Central memory CD8-positive, alpha-beta T cell (primary cell): ENCODE data around the gene RAD51B.
A peak's percentile ranks its signal among the peaks of the same experiment; 100 is the strongest.

Experiments used
- ATAC-seq: fragments of 150-1000 bp; cut with Tn5 transposase; replicated peaks from 2 replicates; pipeline ENCODE4 v1.10.0; 2022; ENCODE audit warnings: mild to moderate bottlenecking, moderate FRiP score, moderate number of reproducible peaks; ENCODE audit not compliant: poor library complexity, severe bottlenecking; ENCODE audit errors: extremely low read depth
- DNase-seq, 2 donors: peaks; one replicate each; pipeline ENCODE4 v3.0.0; 2021; ENCODE audit warnings: low spot score in 2 of 2
- H3K27ac Mint-ChIP-seq: one replicate; pipeline ENCODE4 v1.8.0; 2022; ENCODE audit warnings: low read depth, mild to moderate bottlenecking, moderate library complexity, mixed read lengths
- H3K27me3 Mint-ChIP-seq: one replicate; pipeline ENCODE4 v1.8.0; 2022; ENCODE audit warnings: mixed read lengths
- H3K36me3 Mint-ChIP-seq: one replicate; pipeline ENCODE4 v1.8.0; 2022; ENCODE audit warnings: mild to moderate bottlenecking, moderate library complexity, mixed read lengths; ENCODE audit not compliant: insufficient read depth
- H3K4me1 Mint-ChIP-seq: one replicate; pipeline ENCODE4 v1.8.0; 2022; ENCODE audit warnings: mixed read lengths
- H3K4me3 Mint-ChIP-seq: one replicate; pipeline ENCODE4 v1.8.0; 2022; ENCODE audit warnings: mild to moderate bottlenecking, moderate library complexity, mixed read lengths
- H3K9me3 Mint-ChIP-seq: one replicate; pipeline ENCODE4 v1.8.0; 2022; ENCODE audit warnings: mixed read lengths

Gene RAD51B

DNA sequence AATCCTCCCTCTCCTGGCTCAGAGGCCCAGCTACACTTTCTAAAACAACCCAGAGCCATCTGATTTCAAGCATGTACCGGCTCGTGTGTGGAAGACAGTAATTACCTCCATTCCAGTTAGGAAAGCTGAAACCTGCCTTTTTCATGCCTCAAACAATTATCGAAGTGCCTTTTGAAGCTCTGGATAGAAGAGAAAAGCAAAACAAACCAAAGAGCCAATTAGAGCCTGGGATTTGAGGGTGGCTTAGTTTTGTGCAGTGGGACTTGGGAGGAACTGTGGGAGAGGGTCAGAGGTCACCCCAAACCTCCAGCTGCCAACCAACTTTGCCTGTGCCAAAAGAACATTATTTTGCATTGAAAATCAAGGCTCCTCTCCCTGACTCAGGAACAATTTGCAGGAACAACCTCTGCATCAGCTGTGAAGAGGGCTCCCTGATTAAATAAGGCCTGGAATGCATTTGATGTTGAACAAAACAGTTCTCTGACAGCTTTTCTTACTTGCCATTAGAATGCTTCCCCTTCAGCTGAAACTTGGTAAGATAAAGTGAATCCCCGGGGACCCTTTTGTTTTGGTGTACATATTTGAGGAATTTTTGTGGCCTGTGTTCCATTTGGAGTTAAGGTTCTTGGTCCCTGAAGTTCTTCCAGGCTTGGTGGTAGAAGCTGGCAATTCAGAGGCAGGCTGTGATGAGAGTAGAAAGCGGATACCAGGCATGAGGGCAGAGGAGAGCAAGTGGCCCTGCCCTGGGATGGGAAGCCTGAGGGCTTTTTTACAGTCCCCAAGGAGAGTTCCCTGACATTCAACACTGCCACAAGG is 703.1 kb downstream of the RAD51B start:
- Mint-ChIP-seq H3K27ac (no peak overlapping the region), H3K27me3 (no peaks in the 10 kb centered on the region), H3K4me1 (peaks cover 9% of the 10 kb centered on the region), H3K4me3 (no peak overlapping the region), H3K36me3 (peaks cover 2% of the 10 kb centered on the region), H3K9me3 (no peaks in the 10 kb centered on the region)
- ATAC-seq (no peak), DNase-seq (no peak)

DNA sequence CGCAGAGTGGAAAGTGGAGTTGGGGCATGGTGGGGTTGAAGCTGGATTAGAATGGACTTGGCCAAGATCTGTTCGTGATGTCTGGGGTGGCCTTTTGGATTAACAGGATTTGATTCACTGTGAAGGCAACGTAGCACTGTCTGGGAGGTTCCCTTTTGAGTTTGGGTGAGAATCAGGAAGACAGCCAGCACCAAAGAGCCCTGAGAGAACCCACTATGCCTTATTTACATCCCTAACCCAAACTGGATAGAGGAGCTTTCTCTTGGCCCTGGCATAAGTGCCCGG is 703.7 kb downstream of the RAD51B start:
- Mint-ChIP-seq H3K27ac (no peak overlapping the region), H3K4me1 (peaks cover 9% of the 10 kb centered on the region), H3K27me3 (no peaks in the 10 kb centered on the region), H3K4me3 (no peak overlapping the region), H3K9me3 (no peaks in the 10 kb centered on the region), H3K36me3 (peaks cover 2% of the 10 kb centered on the region)
- ATAC-seq, result no peak
- no peak for DNase-seq

DNA sequence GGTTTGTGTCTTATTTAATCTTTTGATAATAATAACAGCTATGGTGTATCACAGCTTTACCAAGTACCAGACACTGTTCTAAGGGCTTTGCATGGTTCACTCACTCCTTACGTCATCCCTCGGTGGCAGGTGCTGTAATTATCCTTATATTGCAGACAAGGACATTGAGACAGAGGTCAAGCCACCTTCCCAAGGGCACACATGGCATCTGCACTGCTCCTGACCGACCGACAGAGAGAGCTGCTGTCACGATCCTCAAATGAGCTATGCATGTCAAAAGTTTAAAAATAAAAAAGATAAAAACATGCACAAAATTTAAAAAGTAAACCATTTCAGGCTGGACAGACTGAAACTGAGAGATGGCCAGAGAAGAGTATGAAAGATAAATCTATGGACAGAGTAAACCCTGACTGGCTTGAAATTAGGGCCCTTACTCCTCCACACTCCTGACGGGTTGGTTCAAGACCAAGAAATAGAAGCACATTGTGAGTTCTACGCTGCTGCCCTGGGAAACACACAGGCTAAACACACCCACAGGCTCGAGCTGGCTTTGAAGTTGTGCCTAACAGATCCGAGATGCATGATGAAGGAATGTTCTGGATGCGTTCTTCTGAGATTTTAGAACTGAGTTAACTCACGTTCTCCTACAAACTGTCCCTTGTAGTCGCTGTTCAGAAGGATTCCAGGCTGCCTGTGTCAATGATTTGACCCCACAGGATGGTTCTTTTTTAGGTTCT is 704.6 kb downstream of the RAD51B start:
- Mint-ChIP-seq H3K4me3 (no peak overlapping the region), H3K27ac (no peak overlapping the region), H3K36me3 (peaks cover 2% of the 10 kb centered on the region), H3K4me1 (peaks cover 9% of the 10 kb centered on the region), H3K27me3 (no peaks in the 10 kb centered on the region), H3K9me3 (no peaks in the 10 kb centered on the region)
- DNase-seq, result no peak
- no peak for ATAC-seq

DNA sequence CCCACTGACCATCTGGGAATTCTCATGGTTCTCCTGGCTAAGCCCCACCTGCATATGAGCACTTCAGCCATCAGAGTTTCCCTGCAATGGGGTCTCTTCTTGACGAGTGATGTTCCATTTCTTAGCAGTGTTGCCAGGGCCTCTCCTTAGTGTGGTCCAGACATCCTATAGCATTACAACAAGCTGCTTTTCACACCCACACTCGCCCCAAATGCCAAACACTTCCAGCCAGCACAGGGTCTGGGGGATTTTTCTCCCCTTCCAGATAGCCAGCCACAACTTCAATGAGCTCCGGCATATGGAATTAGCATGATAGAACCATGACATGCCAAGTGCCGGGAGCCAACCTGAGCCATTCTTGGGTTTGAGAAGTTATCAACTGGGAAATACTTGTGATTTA is 705.9 kb downstream of the RAD51B start:
- Mint-ChIP-seq H3K4me3 (no peak overlapping the region), H3K9me3 (no peaks in the 10 kb centered on the region), H3K27ac (no peak overlapping the region), H3K4me1 (no peaks in the 10 kb centered on the region), H3K27me3 (no peaks in the 10 kb centered on the region), H3K36me3 (peaks cover 4% of the 10 kb centered on the region)
- no peak for DNase-seq
- no peak for ATAC-seq

DNA sequence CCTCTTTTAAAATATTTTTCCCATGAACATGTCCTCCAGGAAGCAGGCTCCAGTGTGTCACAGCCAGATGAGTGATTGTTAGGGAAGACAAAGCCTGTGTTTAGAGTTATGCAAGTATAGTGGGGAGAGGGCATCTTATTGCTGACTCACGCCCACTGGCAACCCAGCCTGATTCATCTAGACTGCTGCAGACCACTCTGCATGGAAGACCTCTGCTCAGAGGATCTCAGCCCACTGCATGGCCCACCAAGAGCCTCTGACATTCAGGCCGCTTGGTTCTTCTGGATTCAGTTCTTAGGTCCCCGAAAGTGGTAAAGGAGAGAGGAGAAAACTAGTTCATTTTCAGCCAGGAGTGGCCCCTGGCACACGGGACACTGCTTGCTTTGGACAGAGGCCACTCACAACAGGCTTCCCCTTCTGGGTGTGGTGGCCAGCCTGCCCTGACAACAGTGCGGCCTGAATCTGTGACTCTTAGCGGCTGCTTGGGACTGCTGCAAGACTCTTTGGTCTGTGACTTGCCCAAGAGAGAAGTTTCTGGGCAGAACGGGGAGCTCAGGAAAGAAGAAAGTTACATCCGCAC is 707.0 kb downstream of the RAD51B start:
- H3K4me3 Mint-ChIP-seq, result no peak overlapping the region
- H3K4me1 Mint-ChIP-seq, result no peaks in the 10 kb centered on the region
- no peak for DNase-seq
- no peaks in the 10 kb centered on the region for H3K9me3 Mint-ChIP-seq
- H3K27me3 Mint-ChIP-seq, result no peaks in the 10 kb centered on the region
- ATAC-seq, result no peak
- peaks cover 4% of the 10 kb centered on the region for H3K36me3 Mint-ChIP-seq
- no peak overlapping the region for H3K27ac Mint-ChIP-seq

DNA sequence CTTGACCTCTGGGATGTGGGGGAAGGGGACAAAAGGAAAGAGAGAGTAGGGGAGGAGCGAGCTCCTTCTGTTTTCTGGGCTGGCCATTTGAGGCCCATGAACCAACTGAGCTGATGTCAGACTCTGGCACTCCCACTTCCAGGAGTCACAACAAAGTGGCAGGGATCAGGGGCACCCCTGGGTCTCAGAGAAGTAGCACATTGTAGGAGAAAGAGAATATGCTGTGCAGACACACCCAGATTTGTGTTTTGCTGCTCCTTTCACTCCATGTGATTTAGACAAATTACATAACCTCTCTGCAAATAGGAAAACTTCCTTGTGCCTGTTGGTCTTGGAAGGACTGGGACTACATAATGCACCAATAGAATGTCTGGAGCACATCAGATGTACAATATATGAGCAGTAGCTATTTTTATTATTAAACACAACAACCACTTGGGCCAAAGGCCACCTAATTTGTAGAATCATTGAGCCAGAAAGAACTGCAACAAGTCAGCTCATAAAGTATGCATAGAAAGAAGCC is 707.8 kb downstream of the RAD51B start:
- Mint-ChIP-seq H3K4me1 (no peaks in the 10 kb centered on the region), H3K27ac (no peak overlapping the region)
- no peak for ATAC-seq

DNA sequence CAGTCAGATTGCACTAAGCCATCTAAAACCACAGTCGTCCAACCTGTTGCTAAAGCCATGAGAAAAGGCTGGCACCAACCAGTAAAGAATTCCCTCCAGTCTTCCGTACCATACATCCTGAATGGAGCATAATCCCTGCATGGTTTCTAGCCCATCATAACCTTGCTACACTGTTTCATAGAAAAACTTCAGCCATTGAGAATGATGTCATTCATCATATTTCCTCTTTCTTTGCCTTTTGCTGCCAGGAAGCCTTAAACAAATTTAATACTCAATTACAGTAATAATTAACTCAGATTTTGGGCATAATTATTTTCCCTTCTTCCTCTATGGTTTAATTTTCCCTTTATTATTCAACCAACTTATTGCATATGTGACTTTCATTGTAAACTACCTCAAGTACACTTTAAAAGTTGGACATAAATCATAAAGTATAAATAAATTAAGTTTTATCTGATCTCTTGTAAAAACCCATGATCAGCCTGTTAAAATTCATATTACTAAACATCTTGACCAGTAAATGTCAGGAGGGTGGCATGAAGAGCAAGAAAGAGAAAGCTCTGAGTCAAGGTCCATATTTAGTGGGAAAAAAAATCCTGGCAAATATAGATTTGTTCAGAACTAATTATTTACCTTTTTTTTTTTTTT is 708.6 kb downstream of the RAD51B start:
- peaks cover 4% of the 10 kb centered on the region for H3K36me3 Mint-ChIP-seq
- DNase-seq (no peak), ATAC-seq (no peak)
- H3K9me3 Mint-ChIP-seq, result no peaks in the 10 kb centered on the region
- no peaks in the 10 kb centered on the region for H3K27me3 Mint-ChIP-seq
- no peak overlapping the region for H3K4me3 Mint-ChIP-seq
- H3K27ac Mint-ChIP-seq, result no peak overlapping the region
- H3K4me1 Mint-ChIP-seq, result no peaks in the 10 kb centered on the region

More for the DNA sequence above, 707.8 kb downstream of the RAD51B start:
- peaks cover 4% of the 10 kb centered on the region for H3K36me3 Mint-ChIP-seq
- H3K27me3 Mint-ChIP-seq, result no peaks in the 10 kb centered on the region
- no peaks in the 10 kb centered on the region for H3K9me3 Mint-ChIP-seq
- H3K4me3 Mint-ChIP-seq, result no peak overlapping the region
- no peak for DNase-seq

DNA sequence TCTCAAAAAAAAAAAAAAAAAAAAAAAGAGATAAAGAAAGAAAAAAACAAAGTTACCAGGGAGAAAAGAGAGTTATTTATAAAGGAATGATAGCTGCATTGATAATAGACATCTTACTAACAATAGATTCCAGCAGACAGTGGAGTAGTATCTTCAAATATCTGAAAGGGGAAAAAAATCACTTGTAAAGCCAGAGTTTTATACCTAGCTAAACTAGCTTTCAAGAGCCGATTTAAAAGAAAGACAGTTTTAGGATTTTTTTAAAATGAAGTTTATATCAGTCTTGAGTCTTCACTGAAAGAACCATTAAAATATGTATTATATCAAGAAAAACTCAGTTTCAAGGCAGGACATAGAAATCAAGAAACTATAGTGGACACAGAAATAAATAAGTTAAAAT is 710.9 kb downstream of the RAD51B start:
- DNase-seq, result no peak
- no peak overlapping the region for H3K4me3 Mint-ChIP-seq
- no peaks in the 10 kb centered on the region for H3K27me3 Mint-ChIP-seq
- no peak for ATAC-seq
- H3K4me1 Mint-ChIP-seq, result peaks cover 7% of the 10 kb centered on the region
- no peaks in the 10 kb centered on the region for H3K9me3 Mint-ChIP-seq
- peak overlapping the region; percentile 66 for H3K27ac Mint-ChIP-seq
- H3K36me3 Mint-ChIP-seq, result peaks cover 2% of the 10 kb centered on the region

DNA sequence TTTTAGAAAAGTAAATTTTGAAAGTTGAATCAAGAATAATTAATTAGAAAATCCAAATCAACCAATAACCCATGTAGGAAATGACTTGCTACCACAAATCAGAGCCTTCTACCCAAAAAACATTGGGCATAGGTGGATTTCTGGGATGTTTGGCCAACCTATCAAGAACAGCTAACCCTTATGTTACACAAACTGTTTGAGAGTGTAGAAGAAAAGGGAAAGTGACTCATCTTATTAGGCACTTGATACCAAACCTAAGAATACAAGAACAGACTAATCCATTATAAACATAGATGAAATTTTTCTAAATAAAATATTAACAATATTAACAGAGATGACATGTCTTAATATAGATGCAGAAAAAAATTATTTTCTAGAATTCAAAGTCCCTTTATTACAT is 712.9 kb downstream of the RAD51B start:
- Mint-ChIP-seq H3K9me3 (no peaks in the 10 kb centered on the region), H3K4me3 (no peak overlapping the region), H3K36me3 (peaks cover 2% of the 10 kb centered on the region), H3K27ac (no peak overlapping the region), H3K4me1 (peaks cover 7% of the 10 kb centered on the region), H3K27me3 (no peaks in the 10 kb centered on the region)
- no peak for ATAC-seq
- no peak for DNase-seq

DNA sequence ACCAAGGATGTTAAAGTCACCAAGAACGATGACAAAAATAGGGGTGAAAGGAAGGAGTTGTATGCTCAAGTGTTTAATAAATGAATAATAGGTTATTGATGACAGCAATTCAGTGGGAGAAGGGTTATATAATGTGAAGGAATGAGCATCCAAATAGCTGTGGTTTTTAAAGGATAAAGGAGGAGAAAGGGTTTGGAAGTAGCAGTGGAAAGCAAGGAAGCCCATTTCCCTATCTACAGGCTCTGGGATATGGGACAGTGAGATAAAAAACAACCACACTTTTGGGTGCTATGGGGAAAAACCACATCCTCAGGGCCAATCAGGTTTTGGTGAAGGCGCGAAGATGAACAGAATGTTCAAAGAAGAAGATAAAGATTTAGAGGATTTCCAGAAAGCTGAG is 714.7 kb downstream of the RAD51B start:
- DNase-seq, result no peak
- ATAC-seq, result no peak
- no peaks in the 10 kb centered on the region for H3K27me3 Mint-ChIP-seq
- no peak overlapping the region for H3K4me3 Mint-ChIP-seq
- H3K27ac Mint-ChIP-seq, result no peak overlapping the region
- H3K4me1 Mint-ChIP-seq, result peaks cover 7% of the 10 kb centered on the region
- no peaks in the 10 kb centered on the region for H3K9me3 Mint-ChIP-seq
- peaks cover under 1% of the 10 kb centered on the region for H3K36me3 Mint-ChIP-seq

DNA sequence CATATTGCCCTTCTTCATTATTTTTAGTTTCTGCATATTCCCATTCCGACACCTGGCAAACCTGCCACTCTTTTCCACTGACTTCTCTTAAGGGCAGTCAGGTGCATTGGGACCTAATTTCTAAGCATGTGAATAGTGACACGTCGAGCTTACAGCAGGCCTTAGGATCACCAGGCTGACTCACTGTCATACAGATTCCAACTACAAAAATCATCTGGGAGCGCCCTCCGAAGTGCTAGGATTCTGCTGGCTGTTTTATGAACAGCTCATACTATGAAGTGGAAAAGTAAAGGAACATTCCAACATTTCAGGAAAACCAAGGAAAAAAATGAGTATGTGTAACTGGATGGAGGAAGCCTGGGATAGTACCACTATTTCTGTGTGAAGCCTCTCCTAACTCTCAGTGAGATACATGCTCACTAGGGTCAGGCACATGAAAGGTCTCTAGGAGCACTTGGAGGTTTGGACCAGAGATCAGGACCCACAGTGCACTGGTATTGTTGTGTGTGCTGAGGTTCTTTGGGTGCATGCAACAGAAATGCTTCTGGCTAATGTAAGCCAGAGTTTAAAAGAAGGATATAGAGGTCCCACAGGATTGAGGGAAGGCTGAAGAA is 715.9 kb downstream of the RAD51B start:
- no peaks in the 10 kb centered on the region for H3K36me3 Mint-ChIP-seq
- H3K27me3 Mint-ChIP-seq, result no peaks in the 10 kb centered on the region
- ATAC-seq (no peak), DNase-seq (no peak)
- no peak overlapping the region for H3K27ac Mint-ChIP-seq
- H3K4me3 Mint-ChIP-seq, result no peak overlapping the region
- no peaks in the 10 kb centered on the region for H3K9me3 Mint-ChIP-seq
- H3K4me1 Mint-ChIP-seq, result peaks cover 7% of the 10 kb centered on the region

DNA sequence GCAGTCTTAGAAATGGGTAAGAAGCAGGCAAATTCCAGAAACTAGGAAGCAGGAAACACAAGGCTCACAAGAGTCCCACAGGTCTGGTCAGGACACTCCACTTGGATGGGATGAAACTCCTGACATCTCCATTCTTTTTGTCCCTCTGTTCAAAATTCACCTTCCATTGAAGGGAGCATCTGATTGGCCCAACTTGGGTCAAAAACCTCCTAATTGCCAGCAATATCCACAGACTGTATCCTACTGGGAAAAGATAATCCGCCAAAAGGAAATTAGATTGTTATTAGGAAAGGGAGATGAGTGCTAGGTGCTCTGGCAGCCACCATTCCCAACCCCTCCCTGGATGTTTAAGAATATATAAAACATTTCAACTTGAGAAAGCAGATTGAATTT is 716.4 kb downstream of the RAD51B start:
- peaks cover 7% of the 10 kb centered on the region for H3K4me1 Mint-ChIP-seq
- H3K9me3 Mint-ChIP-seq, result no peaks in the 10 kb centered on the region
- DNase-seq, result no peak
- no peaks in the 10 kb centered on the region for H3K36me3 Mint-ChIP-seq
- no peaks in the 10 kb centered on the region for H3K27me3 Mint-ChIP-seq
- H3K27ac Mint-ChIP-seq, result no peak overlapping the region
- no peak overlapping the region for H3K4me3 Mint-ChIP-seq
- ATAC-seq, result no peak
